ENCODE data around the gene AKIP1. TPM values are rescaled to one million over a fixed set of nuclear protein-coding genes. Genes with fewer than 3 reads are reported as not detected.
A peak's percentile ranks its signal among the peaks of the same experiment; 100 is the strongest.
"Not testable (repeated sequence)": the region's sequence is repeated elsewhere in the genome, so short reads cannot be mapped to it uniquely, and the experiment has no call there.

The AKIP1 gene
- total RNA-seq, 1 donor from 2014 or later: 40.7 TPM

GRCh38 chr11:8917157-8917825 lies 6.3 kb downstream of the AKIP1 start:
- peak; percentile 89 for DNase-seq (ENCODE audit: low read depth)

- no peak for DNase-seq (ENCODE audit: low read depth)
Observed at GRCh38 chr11:8922691-8923090, 11.7 kb downstream of the AKIP1 start.

- DNase-seq (ENCODE audit: low read depth): no peak
Observed at GRCh38 chr11:8925711-8926110, 14.7 kb downstream of the AKIP1 start.

GRCh38 chr11:8926236-8926635 lies 15.2 kb downstream of the AKIP1 start:
- DNase-seq (ENCODE audit: low read depth): no peak

- no peak for DNase-seq (ENCODE audit: low read depth)
Observed at GRCh38 chr11:8927233-8927632, 16.2 kb downstream of the AKIP1 start.

GRCh38 chr11:8928205-8928604 lies 17.2 kb downstream of the AKIP1 start:
- no peak for DNase-seq (ENCODE audit: low read depth)

- no peak for DNase-seq (ENCODE audit: low read depth)
Observed at GRCh38 chr11:8928981-8929615, 18.1 kb downstream of the AKIP1 start.

- no peak for DNase-seq (ENCODE audit: low read depth)
Observed at GRCh38 chr11:8930456-8931175, 19.6 kb downstream of the AKIP1 start.

GRCh38 chr11:8932564-8933180 lies 21.7 kb downstream of the AKIP1 start, which contains the start of gene C11orf16:
C11orf16 (minus strand) TSS chr11:8932947; CDS start chr11:8932308, 639 bp downstream.
- DNase-seq (ENCODE audit: low read depth): no peak

- DNase-seq (ENCODE audit: low read depth): no peak
Observed at GRCh38 chr11:8933931-8934330, 22.9 kb downstream of the AKIP1 start.

- peak; percentile 18 for DNase-seq (ENCODE audit: low read depth)
Observed at GRCh38 chr11:8934742-8935488, 23.9 kb downstream of the AKIP1 start.

- DNase-seq (ENCODE audit: low read depth): not testable (repeated sequence)
Observed at GRCh38 chr11:8935789-8936188, 24.8 kb downstream of the AKIP1 start.

GRCh38 chr11:8937159-8937558 lies 26.2 kb downstream of the AKIP1 start:
- peak; percentile 65 for DNase-seq (ENCODE audit: low read depth)

- DNase-seq (ENCODE audit: low read depth): no peak
Observed at GRCh38 chr11:8937659-8938058, 26.7 kb downstream of the AKIP1 start.

- DNase-seq (ENCODE audit: low read depth): no peak
Observed at GRCh38 chr11:8941341-8942103, 30.5 kb downstream of the AKIP1 start.

- no peak for DNase-seq (ENCODE audit: low read depth)
Observed at GRCh38 chr11:8942518-8943066, 31.6 kb downstream of the AKIP1 start, which contains the start of gene ASCL3. ASCL3 (minus strand) TSS chr11:8943016; CDS start chr11:8938161, 4,855 bp downstream.

GRCh38 chr11:8947230-8947943 lies 36.4 kb downstream of the AKIP1 start:
- DNase-seq (ENCODE audit: low read depth): no peak

GRCh38 chr11:8948886-8949285 lies 37.9 kb downstream of the AKIP1 start:
- DNase-seq (ENCODE audit: low read depth): no peak

GRCh38 chr11:8956860-8957259 lies 45.9 kb downstream of the AKIP1 start:
- peak; percentile 7 for DNase-seq (ENCODE audit: low read depth)
